GM21390 (cell line): Measurements from ENCODE around the gene TENM3.

ENCODE experiments used
- ATAC-seq: cut with Tn5 transposase; IDR thresholded peaks from one replicate; pipeline ENCODE4 v1.9.1; 2021; ENCODE audit not compliant: unreplicated experiment

The TENM3 gene

DNA sequence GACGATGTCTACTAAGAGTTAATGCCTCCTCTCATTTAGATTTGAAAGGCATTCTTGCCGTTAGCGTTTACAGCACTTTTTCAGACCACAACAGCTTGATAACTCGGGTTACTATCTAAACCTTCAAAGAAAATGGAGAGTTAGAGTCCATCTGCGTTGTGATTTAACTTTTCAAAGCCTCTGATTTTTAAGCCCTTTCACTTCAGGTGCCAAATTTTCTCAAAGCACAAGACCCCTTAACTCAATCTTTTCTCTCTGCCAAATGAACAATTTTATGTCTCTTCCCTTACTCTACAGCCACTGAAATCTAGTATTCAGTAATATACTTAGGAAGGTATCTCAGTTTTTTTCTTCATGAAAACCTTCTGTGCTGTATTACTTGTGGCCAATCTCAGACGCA, 310.5 kb downstream of the TENM3 start:
- ATAC-seq: no peak

DNA sequence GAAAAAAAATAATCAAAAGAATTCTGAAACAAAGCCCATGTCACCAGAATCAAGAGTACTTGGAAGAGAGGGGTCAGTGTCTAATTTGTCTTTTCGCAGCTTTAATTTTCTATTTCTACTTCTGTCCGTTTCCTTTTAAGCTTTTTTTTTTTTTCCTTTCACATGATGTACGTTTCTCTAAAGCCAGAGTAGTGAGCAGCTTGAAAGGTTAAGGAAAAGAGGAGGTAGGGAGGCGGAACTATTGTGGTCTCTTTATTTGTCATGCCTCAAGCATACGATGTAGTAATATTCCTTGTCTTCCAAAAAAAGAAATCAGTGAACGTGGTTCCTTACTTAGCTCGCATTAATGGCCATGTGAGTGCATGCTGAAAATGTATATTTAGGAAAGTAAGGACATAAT, 311.5 kb downstream of the TENM3 start:
- no peak for ATAC-seq

DNA sequence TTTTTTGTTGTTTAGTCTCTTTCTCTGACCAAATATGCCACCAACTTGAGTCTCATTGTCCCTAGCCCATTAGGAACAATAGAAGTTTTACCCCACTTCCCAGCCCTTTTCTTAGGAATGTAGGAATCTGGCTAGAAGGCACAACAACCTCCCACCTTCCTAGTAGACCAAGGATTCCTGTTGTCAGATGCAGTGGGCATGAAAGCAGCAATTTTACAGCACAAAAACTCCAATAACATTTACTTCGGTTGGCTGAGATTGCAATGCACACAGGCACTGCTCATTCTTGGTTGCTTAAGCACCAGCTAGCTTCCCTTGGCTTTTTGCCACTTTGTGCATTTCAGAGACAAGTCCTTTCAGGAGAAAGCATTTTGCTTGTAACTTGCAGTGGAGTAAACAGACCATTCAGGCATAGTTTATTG, 312.8 kb downstream of the TENM3 start:
- ATAC-seq: no peak

DNA sequence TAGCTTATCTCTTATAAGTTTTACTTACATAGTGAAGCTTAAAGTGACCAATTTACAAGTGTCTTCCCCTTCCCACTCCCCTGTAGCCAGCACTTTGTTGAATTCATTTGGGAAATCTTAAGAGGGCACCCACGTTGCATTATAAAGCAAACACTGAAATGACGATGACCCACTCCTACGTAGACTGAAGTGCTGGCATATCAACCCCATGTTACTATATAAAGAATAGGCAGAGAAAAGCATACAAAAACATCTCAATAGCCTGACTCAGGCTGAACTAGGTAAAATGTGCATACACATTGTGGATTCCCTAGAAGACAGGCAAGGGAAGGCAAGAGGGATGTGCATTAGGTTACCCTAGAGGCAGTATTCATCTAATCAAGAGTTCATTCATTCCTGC, 313.4 kb downstream of the TENM3 start:
- ATAC-seq: no peak

DNA sequence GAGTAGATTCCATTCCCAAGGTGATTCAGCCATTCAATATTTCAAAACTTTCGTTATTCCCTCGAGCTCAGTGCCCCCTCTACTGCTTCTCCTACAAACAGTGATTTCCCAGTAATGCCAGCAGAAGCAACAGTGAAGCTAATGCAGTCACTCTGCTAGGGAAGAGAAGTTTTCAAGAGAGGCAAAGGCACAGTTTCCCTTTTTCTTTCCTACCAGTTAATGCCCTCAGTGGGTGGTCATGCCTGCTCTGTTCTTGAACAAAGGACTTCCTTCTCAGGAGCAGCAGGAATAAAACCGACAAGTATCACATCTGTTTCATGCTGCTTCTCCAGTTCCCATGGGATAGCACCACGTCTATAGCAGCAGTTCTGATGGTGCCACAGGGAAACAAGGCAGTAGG, 317.2 kb downstream of the TENM3 start:
- ATAC-seq: no peak

DNA sequence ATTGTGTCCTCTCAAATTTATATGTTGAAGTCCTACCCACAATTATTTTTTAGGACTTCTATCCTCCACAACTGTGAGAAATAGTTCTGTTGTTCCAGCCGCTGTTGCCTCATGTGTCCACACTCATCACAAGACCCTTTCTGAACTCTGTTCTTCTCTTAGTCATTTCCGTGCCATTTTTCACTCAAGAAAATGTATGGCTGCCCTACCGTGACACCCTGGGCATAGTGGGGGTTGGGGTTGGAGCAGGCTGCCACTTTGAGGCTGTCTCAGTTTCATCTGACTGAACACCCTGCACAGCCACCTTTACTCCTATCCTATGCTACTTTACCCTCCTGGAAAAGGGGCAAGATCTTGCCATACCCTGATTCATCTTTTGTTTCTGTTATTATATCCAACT, 319.1 kb downstream of the TENM3 start:
- ATAC-seq: no peak

DNA sequence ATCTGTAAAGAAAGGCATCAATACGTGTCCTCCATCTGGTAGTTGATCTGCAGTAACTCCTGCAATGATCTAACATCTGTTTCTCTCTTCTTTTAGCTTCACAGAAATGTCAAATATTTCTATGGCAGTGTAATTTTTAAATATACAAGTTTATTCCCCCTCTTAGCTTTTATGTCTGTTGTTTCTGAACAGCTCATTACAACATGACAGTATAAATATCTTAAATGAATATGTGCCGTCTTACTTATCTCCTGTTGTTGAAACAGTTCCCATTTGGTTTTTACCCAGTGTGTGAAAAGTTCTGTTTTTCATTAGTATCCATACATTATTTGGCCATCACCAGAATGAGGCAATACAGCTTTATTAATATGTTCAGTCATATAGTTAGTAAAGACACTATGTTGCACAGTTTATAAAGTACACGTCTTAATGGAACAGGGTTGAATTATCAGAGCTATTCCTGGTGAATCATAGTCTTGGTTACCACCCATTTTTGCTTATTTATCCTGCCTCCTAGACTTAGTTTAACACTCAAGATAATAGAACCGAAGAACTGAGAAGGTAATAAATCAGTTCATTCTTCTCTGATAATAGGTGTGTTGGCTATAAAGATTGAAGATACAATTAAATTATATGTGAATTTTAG, 321.6 kb downstream of the TENM3 start:
- no peak for ATAC-seq

DNA sequence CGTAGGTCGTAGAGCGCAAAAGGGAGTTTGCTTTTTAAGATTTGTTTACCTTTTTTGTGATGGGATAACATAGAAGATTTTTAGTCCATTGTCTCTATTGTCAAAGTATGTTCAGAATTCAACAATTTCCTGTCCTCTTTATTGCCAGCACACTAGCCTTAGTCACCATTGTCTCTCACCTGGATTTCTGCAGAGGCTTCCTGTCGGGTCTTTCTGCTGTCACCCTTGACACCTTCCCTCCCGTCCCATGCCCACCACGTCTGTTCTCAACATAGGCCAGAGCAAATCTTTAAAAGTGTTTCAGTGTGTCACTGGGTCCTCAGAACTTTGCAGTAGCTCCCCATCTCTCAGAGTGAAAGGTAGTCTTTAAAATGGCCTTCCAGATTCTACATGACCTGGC, 323.9 kb downstream of the TENM3 start:
- ATAC-seq: no peak

DNA sequence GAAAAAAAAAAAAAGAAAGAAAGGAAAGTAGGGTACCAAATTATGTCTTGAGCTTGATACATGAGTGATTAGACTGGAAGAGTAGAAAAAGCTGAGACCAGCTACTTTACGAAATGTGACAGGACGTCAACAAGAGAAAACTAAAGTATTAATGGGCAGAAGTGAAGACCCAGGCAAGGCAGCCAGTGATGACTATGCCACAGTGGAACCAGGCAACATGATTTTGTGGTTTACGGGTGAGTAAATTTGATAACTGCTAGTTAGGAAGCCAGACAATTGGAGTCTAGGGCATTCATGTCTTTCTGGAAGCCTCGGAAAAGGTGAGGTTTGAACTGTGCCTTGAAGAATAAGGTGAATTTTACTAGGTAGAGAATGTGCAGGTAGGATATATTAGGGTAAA, 326.4 kb downstream of the TENM3 start:
- no peak for ATAC-seq

DNA sequence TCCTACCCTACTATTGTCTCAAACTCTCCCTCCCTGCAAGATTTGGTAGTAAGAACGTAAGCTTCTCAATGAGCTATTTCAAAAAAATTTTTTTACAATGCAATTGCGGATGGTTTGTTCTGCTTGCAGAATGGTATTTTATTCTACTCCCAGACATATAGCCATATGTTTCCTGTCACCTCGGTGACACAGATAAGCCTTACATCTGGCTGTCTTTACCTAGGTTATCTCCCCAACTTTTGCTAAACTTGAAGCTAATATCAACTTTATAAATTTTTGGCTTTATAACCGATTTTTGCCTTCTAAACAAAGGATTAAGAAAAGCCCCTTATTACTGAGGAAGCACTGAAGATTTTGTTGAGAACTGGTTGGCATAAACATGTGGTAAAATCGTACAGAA, 331.5 kb downstream of the TENM3 start:
- no peak for ATAC-seq

DNA sequence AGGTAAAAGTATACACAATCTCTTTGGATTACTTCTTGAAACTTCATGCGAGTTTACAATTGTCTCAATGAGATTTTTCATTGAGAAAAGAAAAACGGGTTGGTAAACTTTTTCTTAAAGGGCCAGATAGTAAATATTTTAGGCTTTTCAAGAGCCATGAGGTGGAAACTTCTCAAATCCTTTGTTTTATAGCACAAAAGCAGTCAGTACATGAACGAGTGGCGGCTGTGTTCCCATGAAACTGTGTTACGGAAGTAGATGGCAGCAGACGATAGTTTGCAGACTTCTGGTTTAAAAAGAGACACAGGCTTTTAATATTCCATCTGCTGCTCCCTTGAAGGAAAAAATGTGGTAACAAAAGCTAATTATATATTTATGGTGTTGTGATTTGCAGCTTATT, 332.0 kb downstream of the TENM3 start:
- ATAC-seq: no peak

DNA sequence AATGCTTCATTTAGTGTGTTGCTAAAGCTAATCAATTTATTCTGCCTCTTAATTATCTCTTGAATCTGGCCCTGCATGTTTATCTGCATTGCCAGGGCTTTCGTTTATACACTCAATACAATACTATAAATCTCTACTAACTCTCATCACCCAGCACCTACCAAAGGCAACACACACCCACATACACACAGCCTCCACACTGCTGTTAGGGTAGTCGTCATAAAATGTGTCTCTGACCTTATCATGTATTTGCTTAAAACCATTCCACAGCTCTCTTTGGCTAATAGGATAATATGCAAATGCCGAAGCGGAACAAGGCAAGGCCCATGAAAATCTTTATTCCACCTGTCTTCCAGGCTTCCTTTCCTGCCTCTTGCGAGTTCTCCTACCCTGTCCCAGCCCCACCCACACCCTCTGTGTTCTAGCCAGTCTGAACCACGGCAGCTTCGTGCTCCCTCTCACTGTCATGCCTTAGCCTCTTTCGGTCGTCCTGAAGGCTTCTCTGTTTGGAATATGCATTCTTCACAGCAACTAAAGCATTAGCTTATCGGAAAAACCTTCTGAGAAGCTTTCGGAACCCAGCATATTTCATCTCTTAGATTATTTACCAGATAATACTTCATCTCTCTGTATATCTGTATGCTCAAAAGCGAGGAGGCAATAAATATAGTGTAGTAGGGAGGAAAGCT, 333.5 kb downstream of the TENM3 start:
- ATAC-seq: no peak

DNA sequence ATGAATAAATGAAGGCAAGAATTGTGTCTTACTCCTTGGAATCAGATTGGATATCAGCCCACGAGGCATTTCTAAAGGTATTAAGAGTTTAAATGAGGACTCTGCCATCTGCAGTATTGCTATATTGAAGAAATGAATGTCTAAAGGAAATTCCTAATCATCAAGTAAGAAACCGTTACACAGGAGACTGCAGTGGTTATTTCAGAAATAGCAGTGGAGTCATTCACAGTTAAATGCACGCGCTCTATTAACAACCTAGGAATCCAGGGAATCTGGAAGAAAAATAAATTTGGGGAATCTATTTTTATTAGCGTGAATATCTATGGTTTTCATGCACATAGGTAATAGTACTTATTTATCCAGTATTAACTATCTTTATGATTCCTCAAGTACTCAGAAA, 334.2 kb downstream of the TENM3 start:
- no peak for ATAC-seq

DNA sequence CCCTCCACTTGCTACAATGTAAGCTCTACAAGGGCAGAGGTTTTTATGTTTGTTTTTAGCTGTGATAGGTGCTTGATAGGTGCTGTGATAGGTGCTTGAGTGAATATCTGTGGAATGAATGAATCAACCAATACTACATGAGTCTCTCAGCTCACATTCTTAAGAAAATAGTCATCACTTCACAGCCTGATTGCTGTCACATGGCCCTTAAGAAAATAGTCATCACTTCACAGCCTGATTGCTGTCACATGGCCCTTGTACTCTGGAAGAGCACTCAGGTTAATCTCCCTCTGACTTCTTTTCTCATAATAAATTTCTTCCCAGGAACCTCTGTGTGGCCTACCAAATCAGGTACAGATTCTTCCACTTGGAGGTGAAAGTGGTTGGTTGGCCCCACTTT, 335.2 kb downstream of the TENM3 start:
- ATAC-seq: no peak

DNA sequence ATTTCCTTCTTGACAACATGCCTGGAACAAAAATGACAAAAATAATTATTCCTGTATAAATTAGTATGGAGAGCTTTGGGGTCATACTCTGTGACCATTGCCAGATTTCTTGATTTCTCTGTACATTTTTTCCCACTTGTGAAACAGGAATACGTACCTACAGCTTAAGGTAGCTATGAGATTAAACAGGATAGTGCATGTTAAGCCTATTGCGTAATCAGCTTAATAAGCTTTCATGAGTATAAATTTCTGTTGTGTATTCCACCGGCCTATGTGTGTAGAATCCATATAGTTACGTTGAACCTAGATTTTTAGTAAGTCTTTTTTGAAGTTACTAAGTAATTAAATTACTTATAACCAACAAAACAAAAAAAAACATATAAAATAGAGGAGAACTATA, 339.0 kb downstream of the TENM3 start:
- no peak for ATAC-seq

DNA sequence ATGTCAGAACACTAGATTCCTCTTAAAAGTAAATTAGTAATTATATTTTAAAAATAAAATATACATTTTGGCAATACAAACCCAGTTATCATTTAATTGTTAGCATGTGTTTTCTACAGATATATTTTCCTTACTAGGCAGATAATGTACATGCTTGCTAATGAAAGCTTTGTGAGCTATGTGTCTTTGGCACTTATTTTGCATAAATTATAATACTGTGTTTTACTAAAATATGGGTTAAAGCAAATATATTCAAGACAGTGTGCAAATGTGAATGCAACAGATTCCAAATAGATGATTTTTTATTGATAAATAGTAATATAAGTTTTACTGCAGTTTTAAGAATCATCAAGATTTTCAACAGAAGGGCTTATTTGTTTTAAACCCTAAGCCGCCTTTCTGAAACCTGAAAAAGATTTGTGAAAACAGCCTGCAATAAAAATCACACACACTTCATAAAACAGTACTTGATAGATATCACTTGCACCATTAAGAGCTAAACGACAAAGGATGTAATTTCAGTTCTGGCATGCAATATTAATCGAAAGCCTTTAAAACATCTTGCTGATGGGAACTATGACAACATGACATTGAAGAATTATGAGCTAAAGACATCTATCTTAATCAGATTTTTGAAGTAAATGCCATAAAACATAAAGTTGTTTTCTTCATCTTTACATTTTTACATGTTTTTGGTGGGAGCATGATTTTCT, 340.7 kb downstream of the TENM3 start:
- no peak for ATAC-seq

DNA sequence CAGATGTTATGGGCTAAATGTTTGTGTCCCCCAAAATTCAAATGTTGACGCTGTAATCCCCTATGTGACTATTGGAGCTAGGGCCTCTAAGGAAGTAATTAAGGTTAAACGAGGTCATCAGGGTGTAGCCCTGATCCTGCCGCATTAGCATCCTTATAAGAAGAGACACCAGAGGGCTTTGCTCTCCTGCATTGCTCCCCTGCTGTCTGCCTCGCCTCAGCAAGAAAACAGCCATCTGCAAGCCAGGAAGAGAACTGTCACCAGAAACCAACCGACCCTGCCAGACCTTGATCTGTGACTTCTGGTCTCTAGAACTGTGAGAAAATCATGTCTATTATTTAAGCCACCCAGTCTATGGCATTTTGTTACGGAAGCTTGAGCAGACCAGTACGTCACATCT, 342.1 kb downstream of the TENM3 start:
- no peak for ATAC-seq

DNA sequence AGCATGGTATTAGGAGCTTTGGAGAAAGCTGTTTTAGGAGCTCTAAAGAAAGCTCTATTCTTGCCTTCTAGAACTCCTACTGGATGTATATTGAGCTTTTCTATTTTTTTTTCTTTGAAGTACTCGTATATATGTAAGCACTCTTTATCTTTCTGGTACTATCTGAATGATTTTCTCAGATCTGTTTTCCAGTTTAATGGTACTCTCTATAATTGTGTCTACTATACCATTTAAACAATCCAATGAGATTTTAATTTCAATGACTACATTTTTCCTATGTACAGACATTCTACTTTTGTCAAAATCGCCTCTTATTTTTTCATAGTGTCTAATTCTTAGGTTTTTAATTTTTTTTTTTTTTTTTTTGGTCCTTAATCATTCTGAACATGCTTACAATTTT, 345.9 kb downstream of the TENM3 start:
- no peak for ATAC-seq

DNA sequence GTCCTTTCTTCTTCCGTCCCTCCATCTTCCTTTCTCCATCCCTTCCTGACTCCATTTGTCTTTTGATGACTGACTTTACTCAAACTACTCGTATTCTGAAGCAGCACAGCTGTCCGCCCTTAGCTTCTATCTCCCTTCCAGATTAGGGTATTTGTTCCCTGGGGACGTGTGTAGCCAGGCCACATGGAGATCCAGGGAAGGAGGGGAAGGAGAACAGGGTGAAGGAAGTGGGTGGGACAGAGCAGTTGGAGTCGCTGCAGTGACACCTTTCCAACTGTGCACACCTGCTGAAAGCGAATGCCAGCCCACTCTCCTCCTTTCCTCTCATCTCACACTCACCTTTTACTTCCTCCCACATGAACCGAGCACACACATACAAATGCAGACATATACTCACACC, 350.2 kb downstream of the TENM3 start:
- ATAC-seq: no peak

DNA sequence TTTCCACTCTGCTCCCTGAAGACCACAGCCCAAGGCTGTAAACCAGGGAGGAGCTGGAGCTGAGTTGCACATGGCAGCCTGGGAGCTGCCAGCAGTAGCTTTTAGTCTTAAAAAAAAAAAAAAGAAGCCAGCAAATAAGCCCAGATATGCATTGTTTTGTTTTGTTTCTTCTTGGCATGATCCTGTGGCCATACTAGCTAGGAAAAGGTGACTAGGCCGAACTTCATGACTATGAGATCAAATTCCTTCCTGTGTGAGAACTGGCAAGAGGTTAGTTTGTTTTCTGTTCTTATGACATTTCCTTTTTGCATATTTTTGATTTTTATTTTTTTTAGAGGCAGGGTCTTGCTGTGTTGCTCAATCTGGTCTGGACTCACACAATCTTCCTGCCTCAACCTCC, 350.7 kb downstream of the TENM3 start:
- no peak for ATAC-seq

DNA sequence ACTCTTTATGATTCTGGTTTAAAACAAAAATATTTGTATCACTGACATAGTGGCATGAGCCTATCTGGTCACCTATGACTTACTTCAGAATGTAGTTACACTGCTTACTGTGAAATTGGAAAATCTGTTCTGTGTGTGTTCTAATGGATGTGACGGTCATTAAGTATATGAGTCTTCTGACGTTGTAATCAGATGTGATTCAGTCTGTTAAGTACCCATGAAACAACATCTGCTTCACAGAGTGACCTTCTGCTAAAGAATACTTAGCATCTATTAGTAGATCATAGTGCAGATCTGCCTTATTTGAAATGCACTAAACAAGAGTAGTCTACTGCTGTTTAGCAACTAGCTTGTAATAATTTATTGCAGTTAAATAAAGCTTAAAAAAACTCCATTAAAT, 356.9 kb downstream of the TENM3 start:
- no peak for ATAC-seq

DNA sequence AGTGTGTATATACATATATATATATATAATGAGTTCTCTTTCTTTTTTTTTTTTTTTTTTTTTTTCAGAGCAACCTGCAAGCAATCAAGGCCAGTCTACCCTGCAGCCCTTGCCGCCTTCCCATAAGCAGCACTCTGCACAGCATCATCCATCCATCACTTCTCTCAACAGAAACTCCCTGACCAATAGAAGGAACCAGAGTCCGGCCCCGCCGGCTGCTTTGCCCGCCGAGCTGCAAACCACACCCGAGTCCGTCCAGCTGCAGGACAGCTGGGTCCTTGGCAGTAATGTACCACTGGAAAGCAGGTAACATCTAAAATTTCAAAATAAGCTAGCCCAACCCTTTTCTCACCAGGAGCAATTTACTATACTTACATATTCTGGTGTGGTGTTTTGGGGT, 357.7 kb downstream of the TENM3 start:
- ATAC-seq: no peak
